GM12892 (cell line): ENCODE measurements around the gene FAM240B.

Source experiments
- POLR2A ChIP-seq: IDR thresholded peaks from 2 replicates; pipeline ENCODE4 v1.6.1; 2011; ENCODE audit warnings: low read depth, low read length, control low read depth
- POLR2AphosphoS5 ChIP-seq: IDR thresholded peaks from 2 replicates; pipeline ENCODE4 v1.6.1; 2011; ENCODE audit warnings: low read depth, low read length, control low read depth
- TAF1 ChIP-seq: IDR thresholded peaks from 2 replicates; pipeline ENCODE4 v1.6.1; 2011; ENCODE audit warnings: low read depth, mild to moderate bottlenecking, control low read depth, low read length, borderline replicate concordance

GRCh38 chr9:38680837-38681445 lies 39.0 kb downstream of the FAM240B start:
- TF ChIP-seq POLR2A: no peak
- no peak for TF ChIP-seq POLR2AphosphoS5
- TF ChIP-seq TAF1: no peak
